Measurements from ENCODE around the gene SCAMP4. TPM values are rescaled to one million over a fixed set of nuclear protein-coding genes. Genes with fewer than 3 reads are reported as not detected.

The SCAMP4 gene
- total RNA-seq, 2 experiments from 2014 or later, result 21.3 to 49.9 TPM

DNA sequence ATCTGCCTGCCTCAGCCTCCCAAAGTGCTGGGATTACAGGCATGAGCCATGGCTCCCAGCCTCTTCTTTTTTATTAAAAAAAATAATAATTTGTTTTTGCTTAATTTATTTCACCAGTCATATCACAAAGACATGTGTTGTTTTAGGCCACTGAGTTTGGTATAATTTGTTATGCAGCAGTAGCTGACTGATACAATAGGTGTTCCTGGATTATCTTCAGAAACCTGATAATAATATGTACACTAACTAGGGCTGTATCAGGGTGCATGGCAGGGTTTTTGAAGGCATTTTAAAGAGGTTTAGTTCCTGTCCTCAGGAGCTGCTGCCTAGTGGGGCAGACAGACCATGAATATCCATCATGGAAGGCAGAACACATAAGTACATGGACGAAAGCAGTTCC is 26.2 kb downstream of the SCAMP4 start:
- Histone ChIP-seq H3K4me2 (ENCODE audit: low read length) (no peak overlapping the region), H4K20me1 (ENCODE audit: insufficient read depth, low read length) (no peaks in the 10 kb centered on the region), H3K79me2 (ENCODE audit: insufficient read depth, low read depth, low read length) (no peaks in the 10 kb centered on the region), H3K27ac (ENCODE audit: low read depth, low read length, poor library complexity, severe bottlenecking) (no peak overlapping the region), H3K36me3 (ENCODE audit: insufficient read depth, low read length) (no peaks in the 10 kb centered on the region), H3K9me3 (ENCODE audit: low read length) (peaks cover 6% of the 10 kb centered on the region), H3K4me1 (ENCODE audit: insufficient read depth, low read length, poor library complexity, severe bottlenecking) (peaks cover 13% of the 10 kb centered on the region), H3K9me2 (ENCODE audit: insufficient read depth, low read length) (no peaks in the 10 kb centered on the region), H2AFZ (ENCODE audit: low read length) (no peak overlapping the region), H3K4me3 (ENCODE audit: low read depth, low read length, poor library complexity, severe bottlenecking) (no peak overlapping the region)
- intact Hi-C loops (cut with micrococcal nuclease; ENCODE audit: unreplicated experiment), result no loop called here
- no peak for DNase-seq (ENCODE audit: low spot score)
- TF ChIP-seq EZH2phosphoT487 (IDR thresholded peaks at IDR 0.05; ENCODE audit: borderline replicate concordance, low read depth, low read length), result no peak
- TF ChIP-seq, protein P1, sequence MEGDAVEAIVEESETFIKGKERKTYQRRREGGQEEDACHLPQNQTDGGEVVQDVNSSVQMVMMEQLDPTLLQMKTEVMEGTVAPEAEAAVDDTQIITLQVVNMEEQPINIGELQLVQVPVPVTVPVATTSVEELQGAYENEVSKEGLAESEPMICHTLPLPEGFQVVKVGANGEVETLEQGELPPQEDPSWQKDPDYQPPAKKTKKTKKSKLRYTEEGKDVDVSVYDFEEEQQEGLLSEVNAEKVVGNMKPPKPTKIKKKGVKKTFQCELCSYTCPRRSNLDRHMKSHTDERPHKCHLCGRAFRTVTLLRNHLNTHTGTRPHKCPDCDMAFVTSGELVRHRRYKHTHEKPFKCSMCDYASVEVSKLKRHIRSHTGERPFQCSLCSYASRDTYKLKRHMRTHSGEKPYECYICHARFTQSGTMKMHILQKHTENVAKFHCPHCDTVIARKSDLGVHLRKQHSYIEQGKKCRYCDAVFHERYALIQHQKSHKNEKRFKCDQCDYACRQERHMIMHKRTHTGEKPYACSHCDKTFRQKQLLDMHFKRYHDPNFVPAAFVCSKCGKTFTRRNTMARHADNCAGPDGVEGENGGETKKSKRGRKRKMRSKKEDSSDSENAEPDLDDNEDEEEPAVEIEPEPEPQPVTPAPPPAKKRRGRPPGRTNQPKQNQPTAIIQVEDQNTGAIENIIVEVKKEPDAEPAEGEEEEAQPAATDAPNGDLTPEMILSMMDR (conservative IDR thresholded peaks at IDR 0.05; ENCODE audit: low read length), result no peak
- ChIA-PET POLR2A (no interaction called here), CTCF (ENCODE audit: unreplicated experiment) (no interaction called here)
- BruUV-seq (replicated peaks), result no TSS peak

DNA sequence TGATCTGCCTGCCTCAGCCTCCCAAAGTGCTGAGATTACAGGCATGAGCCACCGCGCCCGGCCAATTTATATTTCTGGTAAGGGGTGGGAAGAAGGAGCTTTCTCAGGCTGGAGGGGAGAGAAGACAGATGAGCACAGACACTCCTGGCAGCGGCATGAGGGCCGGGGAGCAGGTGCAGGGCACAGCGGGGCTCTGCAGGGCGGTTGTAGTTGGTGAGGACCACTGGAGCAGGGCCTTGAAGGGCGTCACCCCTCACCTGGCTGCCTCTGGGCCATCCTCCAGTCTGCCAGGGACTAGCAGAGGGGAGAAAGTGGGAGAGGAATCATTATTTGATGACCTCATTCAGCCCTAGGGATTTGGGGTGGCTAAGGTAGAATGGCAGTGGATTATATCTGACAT is 27.2 kb downstream of the SCAMP4 start:
- no peak overlapping the region for H2AFZ ChIP-seq (ENCODE audit: low read length)
- H4K20me1 ChIP-seq (ENCODE audit: insufficient read depth, low read length), result no peaks in the 10 kb centered on the region
- ChIA-PET POLR2A (no interaction called here), CTCF (ENCODE audit: unreplicated experiment) (interaction anchor here (0.6 kb wide), 1 partner anchor 157 kb away, joined by 4 read pairs; no protein-coding TSS in a partner anchor)
- H3K4me2 ChIP-seq (ENCODE audit: low read length), result no peak overlapping the region
- no peak overlapping the region for H3K27ac ChIP-seq (ENCODE audit: low read depth, low read length, poor library complexity, severe bottlenecking)
- intact Hi-C loops (cut with micrococcal nuclease; ENCODE audit: unreplicated experiment), result no loop called here
- no peaks in the 10 kb centered on the region for H3K36me3 ChIP-seq (ENCODE audit: insufficient read depth, low read length)
- peaks cover 6% of the 10 kb centered on the region for H3K9me3 ChIP-seq (ENCODE audit: low read length)
- H3K9me2 ChIP-seq (ENCODE audit: insufficient read depth, low read length), result no peaks in the 10 kb centered on the region
- no peak overlapping the region for H3K4me3 ChIP-seq (ENCODE audit: low read depth, low read length, poor library complexity, severe bottlenecking)
- no peak for DNase-seq (ENCODE audit: low spot score)
- H3K79me2 ChIP-seq (ENCODE audit: insufficient read depth, low read depth, low read length), result no peaks in the 10 kb centered on the region
- H3K4me1 ChIP-seq (ENCODE audit: insufficient read depth, low read length, poor library complexity, severe bottlenecking), result peaks cover 13% of the 10 kb centered on the region
- BruUV-seq (replicated peaks), result no TSS peak
- no peak for TF ChIP-seq EZH2phosphoT487 (IDR thresholded peaks at IDR 0.05; ENCODE audit: borderline replicate concordance, low read depth, low read length)
- TF ChIP-seq, protein P1 (conservative IDR thresholded peaks at IDR 0.05; ENCODE audit: low read length), result no peak

DNA sequence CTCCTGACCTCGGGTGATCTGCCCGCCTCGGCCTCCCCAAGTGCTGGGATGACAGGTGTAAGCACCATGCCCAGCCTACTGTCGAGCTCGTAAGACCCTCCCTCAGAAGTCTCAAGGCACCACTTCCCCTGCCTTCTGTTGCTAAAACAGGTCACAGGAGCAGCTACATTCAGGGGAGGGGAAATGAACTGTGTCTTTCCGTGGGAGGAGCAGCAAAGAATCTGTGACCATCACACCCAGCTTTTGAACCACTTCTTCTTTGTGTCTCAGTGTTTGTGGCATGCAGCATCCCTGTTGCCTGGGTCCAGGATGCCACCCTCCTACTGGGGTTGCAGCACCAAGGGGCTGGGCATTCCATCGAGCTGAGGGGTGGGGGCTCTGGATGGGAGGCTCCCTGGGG is 28.0 kb downstream of the SCAMP4 start:
- no peaks in the 10 kb centered on the region for H4K20me1 ChIP-seq (ENCODE audit: insufficient read depth, low read length)
- CTCF ChIA-PET (ENCODE audit: unreplicated experiment), result no interaction called here
- TF ChIP-seq, protein P1 (conservative IDR thresholded peaks at IDR 0.05; ENCODE audit: low read length), result no peak
- TF ChIP-seq EZH2phosphoT487 (IDR thresholded peaks at IDR 0.05; ENCODE audit: borderline replicate concordance, low read depth, low read length), result no peak
- no peaks in the 10 kb centered on the region for H3K36me3 ChIP-seq (ENCODE audit: insufficient read depth, low read length)
- H3K4me2 ChIP-seq (ENCODE audit: low read length), result no peak overlapping the region
- POLR2A ChIA-PET, result no interaction called here
- no peak for DNase-seq (ENCODE audit: low spot score)
- BruUV-seq (replicated peaks), result no TSS peak
- no peak overlapping the region for H3K4me3 ChIP-seq (ENCODE audit: low read depth, low read length, poor library complexity, severe bottlenecking)
- H3K9me3 ChIP-seq (ENCODE audit: low read length), result peaks cover 6% of the 10 kb centered on the region
- no peaks in the 10 kb centered on the region for H3K9me2 ChIP-seq (ENCODE audit: insufficient read depth, low read length)
- intact Hi-C loops (cut with micrococcal nuclease; ENCODE audit: unreplicated experiment), result no loop called here
- H3K79me2 ChIP-seq (ENCODE audit: insufficient read depth, low read depth, low read length), result no peaks in the 10 kb centered on the region
- no peak overlapping the region for H3K27ac ChIP-seq (ENCODE audit: low read depth, low read length, poor library complexity, severe bottlenecking)
- H2AFZ ChIP-seq (ENCODE audit: low read length), result no peak overlapping the region
- peaks cover 13% of the 10 kb centered on the region for H3K4me1 ChIP-seq (ENCODE audit: insufficient read depth, low read length, poor library complexity, severe bottlenecking)

Measured in OCI-LY7 (cell line).